Endothelial cell of umbilical vein (primary cell): ENCODE data around the gene CGRRF1.

ENCODE experiments used
- EZH2 ChIP-seq: IDR thresholded peaks from 2 replicates; pipeline ENCODE4 v1.6.1; 2012; ENCODE audit warnings: borderline replicate concordance, low read depth, mild to moderate bottlenecking, moderate library complexity, low read length, inconsistent platforms; ENCODE audit not compliant: severe bottlenecking
- MYC ChIP-seq: IDR thresholded peaks from one replicate; pipeline ENCODE4 v1.6.1; 2011; ENCODE audit warnings: mild to moderate bottlenecking, low read depth, low read length
- POLR2A ChIP-seq: IDR thresholded peaks from 2 replicates; pipeline ENCODE4 v1.6.1; 2012; ENCODE audit warnings: low read depth, mild to moderate bottlenecking, control low read depth, low read length
- POLR2AphosphoS5 ChIP-seq: IDR thresholded peaks from 2 replicates; pipeline ENCODE4 v1.6.1; 2012; ENCODE audit warnings: low read depth, mild to moderate bottlenecking, control low read depth, low read length, moderate library complexity; ENCODE audit not compliant: insufficient read depth
- TF ChIP-seq, protein P1 (sequence below), 2 donors: IDR thresholded peaks; 1 replicate in 1 of 2; 2 replicates in 1 of 2; pipeline ENCODE4 v1.5.1; 2011; ENCODE audit warnings: low read length in 2 of 2, mild to moderate bottlenecking in 2 of 2, moderate library complexity in 2 of 2, control low read depth in 1 of 2, inconsistent platforms in 1 of 2, low read depth in 1 of 2; ENCODE audit not compliant: insufficient read depth in 1 of 2; ENCODE audit errors: extremely low read depth in 1 of 2
- TF ChIP-seq, protein P2 (sequence below): IDR thresholded peaks from 2 replicates; pipeline ENCODE4 v1.6.1; 2011; ENCODE audit not compliant: insufficient read depth, insufficient read length

- TF ChIP-seq EZH2 (no peak), POLR2AphosphoS5 (no peak), POLR2A (no peak), MYC (no peak)
- TF ChIP-seq, protein P1, sequence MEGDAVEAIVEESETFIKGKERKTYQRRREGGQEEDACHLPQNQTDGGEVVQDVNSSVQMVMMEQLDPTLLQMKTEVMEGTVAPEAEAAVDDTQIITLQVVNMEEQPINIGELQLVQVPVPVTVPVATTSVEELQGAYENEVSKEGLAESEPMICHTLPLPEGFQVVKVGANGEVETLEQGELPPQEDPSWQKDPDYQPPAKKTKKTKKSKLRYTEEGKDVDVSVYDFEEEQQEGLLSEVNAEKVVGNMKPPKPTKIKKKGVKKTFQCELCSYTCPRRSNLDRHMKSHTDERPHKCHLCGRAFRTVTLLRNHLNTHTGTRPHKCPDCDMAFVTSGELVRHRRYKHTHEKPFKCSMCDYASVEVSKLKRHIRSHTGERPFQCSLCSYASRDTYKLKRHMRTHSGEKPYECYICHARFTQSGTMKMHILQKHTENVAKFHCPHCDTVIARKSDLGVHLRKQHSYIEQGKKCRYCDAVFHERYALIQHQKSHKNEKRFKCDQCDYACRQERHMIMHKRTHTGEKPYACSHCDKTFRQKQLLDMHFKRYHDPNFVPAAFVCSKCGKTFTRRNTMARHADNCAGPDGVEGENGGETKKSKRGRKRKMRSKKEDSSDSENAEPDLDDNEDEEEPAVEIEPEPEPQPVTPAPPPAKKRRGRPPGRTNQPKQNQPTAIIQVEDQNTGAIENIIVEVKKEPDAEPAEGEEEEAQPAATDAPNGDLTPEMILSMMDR (IDR thresholded peaks at IDR 0.05; ENCODE audit: extremely low read depth in 1 of 2, insufficient read depth in 1 of 2, low read depth in 1 of 2, low read length in 2 of 2) = no peak
- TF ChIP-seq, protein P2, sequence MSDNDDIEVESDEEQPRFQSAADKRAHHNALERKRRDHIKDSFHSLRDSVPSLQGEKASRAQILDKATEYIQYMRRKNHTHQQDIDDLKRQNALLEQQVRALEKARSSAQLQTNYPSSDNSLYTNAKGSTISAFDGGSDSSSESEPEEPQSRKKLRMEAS = no peak
Observed at GRCh38 chr14:54547583-54547982, 37.9 kb downstream of the CGRRF1 start.
